H1 (cell line): ENCODE data around the gene KRT14.

Experiments used
- CHD1 ChIP-seq: IDR thresholded peaks from 2 replicates; pipeline ENCODE4 v1.6.1; 2012; ENCODE audit warnings: low read depth, low read length, improper control_type of control experiment
- CTBP2 ChIP-seq: IDR thresholded peaks from 2 replicates; pipeline ENCODE4 v1.7.0; 2011; ENCODE audit warnings: borderline replicate concordance, mild to moderate bottlenecking, moderate library complexity, mixed read lengths, low read length; ENCODE audit not compliant: insufficient read depth, insufficient read length
- EZH2 ChIP-seq: fragments of 200-600 bp; sonication (generic); IDR thresholded peaks from 2 replicates; pipeline ENCODE4 v1.7.1; 2012; ENCODE audit warnings: low read depth, mild to moderate bottlenecking, moderate library complexity, low read length, inconsistent platforms; ENCODE audit not compliant: severe bottlenecking
- JUN ChIP-seq: IDR thresholded peaks from 2 replicates; pipeline ENCODE4 v1.6.1; 2011; ENCODE audit warnings: low read depth, mild to moderate bottlenecking, improper control_type of control experiment, low read length
- JUND ChIP-seq: IDR thresholded peaks from 2 replicates; pipeline ENCODE4 v1.6.1; 2011; ENCODE audit warnings: mild to moderate bottlenecking, improper control_type of control experiment, low read length
- MAX ChIP-seq: IDR thresholded peaks from 2 replicates; pipeline ENCODE4 v1.6.1; 2012; ENCODE audit warnings: inconsistent platforms
- POLR2A ChIP-seq, 2 experiments: IDR thresholded peaks; 1 replicate in 1 of 2; 2 replicates in 1 of 2; pipeline ENCODE4 v1.6.1; 2011; ENCODE audit warnings: low read depth in 2 of 2, low read length in 2 of 2, mild to moderate bottlenecking in 2 of 2; ENCODE audit errors: control extremely low read depth in 1 of 2
- POU5F1 ChIP-seq: IDR thresholded peaks from 2 replicates; pipeline ENCODE4 v1.6.1; 2011; ENCODE audit warnings: low read depth, mild to moderate bottlenecking, low read length, moderate library complexity
- SRF ChIP-seq: IDR thresholded peaks from 2 replicates; pipeline ENCODE4 v1.6.1; 2011; ENCODE audit warnings: mild to moderate bottlenecking, low read depth, low read length, moderate library complexity
- TCF12 ChIP-seq: IDR thresholded peaks from 2 replicates; pipeline ENCODE4 v1.6.1; 2011; ENCODE audit warnings: low read depth, mild to moderate bottlenecking, low read length
- USF2 ChIP-seq: IDR thresholded peaks from 2 replicates; pipeline ENCODE4 v1.6.1; 2011; ENCODE audit warnings: low read length, improper control_type of control experiment
- TF ChIP-seq, protein P1 (sequence below), 3 experiments: IDR thresholded peaks; 1 replicate in 2 of 3; 2 replicates in 1 of 3; pipeline versions ENCODE4 v1.5.1 to v1.6.1; 2011; ENCODE audit warnings: low read length in 3 of 3, mild to moderate bottlenecking in 3 of 3, inconsistent platforms in 2 of 3, low read depth in 1 of 3, moderate library complexity in 1 of 3; ENCODE audit not compliant: insufficient read depth in 1 of 3; ENCODE audit errors: control extremely low read depth in 1 of 3
- TF ChIP-seq, protein P2 (sequence below): IDR thresholded peaks from 2 replicates; pipeline ENCODE4 v1.6.1; 2012; ENCODE audit warnings: inconsistent platforms

- no peak for TF ChIP-seq POLR2A (IDR thresholded peaks at IDR 0.05; ENCODE audit: control extremely low read depth in 1 of 2, low read depth in 2 of 2, low read length in 2 of 2)
- no peak for TF ChIP-seq USF2
- no peak for TF ChIP-seq JUN
- TF ChIP-seq, protein P1, sequence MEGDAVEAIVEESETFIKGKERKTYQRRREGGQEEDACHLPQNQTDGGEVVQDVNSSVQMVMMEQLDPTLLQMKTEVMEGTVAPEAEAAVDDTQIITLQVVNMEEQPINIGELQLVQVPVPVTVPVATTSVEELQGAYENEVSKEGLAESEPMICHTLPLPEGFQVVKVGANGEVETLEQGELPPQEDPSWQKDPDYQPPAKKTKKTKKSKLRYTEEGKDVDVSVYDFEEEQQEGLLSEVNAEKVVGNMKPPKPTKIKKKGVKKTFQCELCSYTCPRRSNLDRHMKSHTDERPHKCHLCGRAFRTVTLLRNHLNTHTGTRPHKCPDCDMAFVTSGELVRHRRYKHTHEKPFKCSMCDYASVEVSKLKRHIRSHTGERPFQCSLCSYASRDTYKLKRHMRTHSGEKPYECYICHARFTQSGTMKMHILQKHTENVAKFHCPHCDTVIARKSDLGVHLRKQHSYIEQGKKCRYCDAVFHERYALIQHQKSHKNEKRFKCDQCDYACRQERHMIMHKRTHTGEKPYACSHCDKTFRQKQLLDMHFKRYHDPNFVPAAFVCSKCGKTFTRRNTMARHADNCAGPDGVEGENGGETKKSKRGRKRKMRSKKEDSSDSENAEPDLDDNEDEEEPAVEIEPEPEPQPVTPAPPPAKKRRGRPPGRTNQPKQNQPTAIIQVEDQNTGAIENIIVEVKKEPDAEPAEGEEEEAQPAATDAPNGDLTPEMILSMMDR (IDR thresholded peaks at IDR 0.05; ENCODE audit: control extremely low read depth in 1 of 3, insufficient read depth in 1 of 3, low read depth in 1 of 3, low read length in 3 of 3), result no peak
- TF ChIP-seq CTBP2, result no peak
- TF ChIP-seq POU5F1, result no peak
- TF ChIP-seq, protein P2, sequence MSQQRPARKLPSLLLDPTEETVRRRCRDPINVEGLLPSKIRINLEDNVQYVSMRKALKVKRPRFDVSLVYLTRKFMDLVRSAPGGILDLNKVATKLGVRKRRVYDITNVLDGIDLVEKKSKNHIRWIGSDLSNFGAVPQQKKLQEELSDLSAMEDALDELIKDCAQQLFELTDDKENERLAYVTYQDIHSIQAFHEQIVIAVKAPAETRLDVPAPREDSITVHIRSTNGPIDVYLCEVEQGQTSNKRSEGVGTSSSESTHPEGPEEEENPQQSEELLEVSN, result no peak
- TF ChIP-seq EZH2, result no peak
- TF ChIP-seq CHD1, result no peak
- no peak for TF ChIP-seq SRF
- TF ChIP-seq JUND, result no peak
- no peak for TF ChIP-seq TCF12
- no peak for TF ChIP-seq MAX
These were observed 27.4 kb upstream of the KRT14 start for GRCh38 chr17:41614098-41614497.
